Ovary (tissue), 9 donors: Measurements from ENCODE around the gene IGLL1. TPM values are rescaled to one million over a fixed set of nuclear protein-coding genes. Genes with fewer than 3 reads are reported as not detected.
A peak's percentile ranks its signal among the peaks of the same experiment; 100 is the strongest.

ENCODE experiments used
- DNase-seq, 5 donors: peaks; one replicate each; pipeline ENCODE4 v3.0.0-alpha.2; 2019 to 2020
- H3K27ac ChIP-seq, 2 donors: fragments of 200-600 bp; one replicate each; pipeline versions ENCODE4 v1.5.1 to v1.8.0; 2019 to 2022
- H3K27me3 ChIP-seq: fragments of 200-600 bp; one replicate; pipeline ENCODE4 v1.8.0; 2022
- H3K36me3 ChIP-seq: fragments of 200-600 bp; sonication (generic); one replicate; pipeline ENCODE4 v1.5.1; 2019
- H3K4me1 ChIP-seq: one replicate; pipeline ENCODE4 v1.8.1; 2013; ENCODE audit warnings: mild to moderate bottlenecking, moderate library complexity; ENCODE audit not compliant: insufficient read depth
- H3K4me3 ChIP-seq: fragments of 200-600 bp; sonication (generic); one replicate; pipeline ENCODE4 v1.5.1; 2017
- H3K9me3 ChIP-seq, 2 donors: fragments of 200-600 bp in 1 of 2; sonication (generic) in 1 of 2; one replicate each; pipeline versions ENCODE4 v1.5.1 to v1.8.1; 2013 to 2019; ENCODE audit warnings: mild to moderate bottlenecking in 1 of 2, moderate library complexity in 1 of 2
- EP300 ChIP-seq: sonication (generic); formaldehyde crosslinking; IDR thresholded peaks from one replicate; pipeline ENCODE4 v1.6.1; 2017; ENCODE audit warnings: antibody characterized with exemption
- POLR2A ChIP-seq: fragments of 450-650 bp; IDR thresholded peaks from one replicate; pipeline ENCODE4 v1.6.1; 2017; ENCODE audit warnings: antibody characterized with exemption, mild to moderate bottlenecking, moderate library complexity
- whole genome bisulfite sequencing, 3 donors: extraction: QIAGEN DNeasy Blood & Tissue Kit in 1 of 3; methylation state at CpG; one replicate each; pipeline versions ENCODE4 v1.1.5 to v1.1.7; 2013 to 2017; 5-methylcytosine and 5-hydroxymethylcytosine counted together
- intact Hi-C, 4 donors: fragments of 100-400 bp; cut with DNase I; formaldehyde crosslinking; loops; one replicate each; pipeline versions ENCODE4 v1.11.0 to v1.15.1; 2022 to 2023
- polyA plus RNA-seq, 2 donors: library from polyadenylated mRNA; stranded (reverse); fragments of 200-250 nt in 1 of 2; fragments of 350-450 nt in 1 of 2; fragmentation: Illumina TruSeq in 1 of 2; extraction: RNeasy Lipid Tissue Mini Kit (QIAGEN cat#74804) in 1 of 2; gene quantifications; one replicate each; pipeline ENCODE4 v1.2.3, GENCODE V29; 2013 to 2014
- total RNA-seq, 7 donors: library from RNA; depleted of rRNA in 2 of 7; stranded (reverse); fragments of >200 nt in 2 of 7; fragmentation: NEBNext Ultra II Directional in 3 of 7; extraction: Animal tissue kit (Norgen Biotek cat#: 25700) in 3 of 7; gene quantifications; one replicate each; pipeline versions ENCODE4 v1.1.0 to v1.2.4, GENCODE V29; 2016 to 2023
- TF ChIP-seq, protein P1 (sequence below), 3 donors: fragments of 450-650 bp in 2 of 3; fragments of 200-600 bp in 1 of 3; IDR thresholded peaks; one replicate each; pipeline versions ENCODE4 v1.5.1 to v1.8.0; 2016 to 2022; ENCODE audit warnings: antibody characterized with exemption in 3 of 3, mild to moderate bottlenecking in 1 of 3
- donor health status: DM: no; HTN: no; CAD: no; lungs with moderate emphysema.
- donor health status: DM: no; HTN: no; CAD: no.
- donor health status: Bipolar disorder and iron deficiency.
- donor health status: DM: yes; HTN: yes; CAD: no.
- donor health status: DM: no; HTN: no; CAD: no.
- donor health status: DM: yes; HTN: yes; CAD: no.

The IGLL1 gene
- total and polyA plus RNA-seq, 9 donors: 0.34 TPM; not detected in 8

DNA sequence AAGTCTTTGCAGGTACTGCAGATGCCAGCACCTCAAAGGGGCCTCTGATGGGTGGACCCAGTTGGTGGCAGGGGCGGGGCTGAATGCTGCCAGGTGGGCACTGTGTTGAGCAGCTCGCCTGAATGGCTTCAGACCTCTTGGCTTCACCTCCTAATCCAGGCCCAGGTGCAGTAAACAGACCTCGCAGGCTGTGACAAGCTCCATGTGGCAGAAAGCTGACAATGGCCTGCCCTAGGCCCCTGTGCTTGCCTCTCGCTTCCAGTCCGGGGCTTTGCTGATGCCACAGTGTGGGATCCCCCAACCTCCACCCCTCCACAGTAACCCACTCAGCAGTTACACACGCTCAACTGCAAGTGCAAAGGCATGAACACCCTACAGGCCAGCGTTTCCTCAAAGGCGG is 9.4 kb downstream of the IGLL1 start:
- intact Hi-C loops: no loop called here
- Histone ChIP-seq H3K36me3 (no peaks in the 10 kb centered on the region), H3K4me3 (no peak overlapping the region), H3K27ac (no peak overlapping the region), H3K27me3 (no peaks in the 10 kb centered on the region), H3K4me1 (peaks cover 5% of the 10 kb centered on the region), H3K9me3 (no peaks in the 10 kb centered on the region)
- DNase-seq: peak in 2 of 5 donors; percentile 11 to 27
- no peak for TF ChIP-seq POLR2A
- no peak for TF ChIP-seq EP300
- TF ChIP-seq, protein P1, sequence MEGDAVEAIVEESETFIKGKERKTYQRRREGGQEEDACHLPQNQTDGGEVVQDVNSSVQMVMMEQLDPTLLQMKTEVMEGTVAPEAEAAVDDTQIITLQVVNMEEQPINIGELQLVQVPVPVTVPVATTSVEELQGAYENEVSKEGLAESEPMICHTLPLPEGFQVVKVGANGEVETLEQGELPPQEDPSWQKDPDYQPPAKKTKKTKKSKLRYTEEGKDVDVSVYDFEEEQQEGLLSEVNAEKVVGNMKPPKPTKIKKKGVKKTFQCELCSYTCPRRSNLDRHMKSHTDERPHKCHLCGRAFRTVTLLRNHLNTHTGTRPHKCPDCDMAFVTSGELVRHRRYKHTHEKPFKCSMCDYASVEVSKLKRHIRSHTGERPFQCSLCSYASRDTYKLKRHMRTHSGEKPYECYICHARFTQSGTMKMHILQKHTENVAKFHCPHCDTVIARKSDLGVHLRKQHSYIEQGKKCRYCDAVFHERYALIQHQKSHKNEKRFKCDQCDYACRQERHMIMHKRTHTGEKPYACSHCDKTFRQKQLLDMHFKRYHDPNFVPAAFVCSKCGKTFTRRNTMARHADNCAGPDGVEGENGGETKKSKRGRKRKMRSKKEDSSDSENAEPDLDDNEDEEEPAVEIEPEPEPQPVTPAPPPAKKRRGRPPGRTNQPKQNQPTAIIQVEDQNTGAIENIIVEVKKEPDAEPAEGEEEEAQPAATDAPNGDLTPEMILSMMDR (IDR thresholded peaks at IDR 0.05): no peak
- 86 to 92% (median 90%) methylated on average over 8 of the region's 8 CpGs for WGBS, 3 donors

DNA sequence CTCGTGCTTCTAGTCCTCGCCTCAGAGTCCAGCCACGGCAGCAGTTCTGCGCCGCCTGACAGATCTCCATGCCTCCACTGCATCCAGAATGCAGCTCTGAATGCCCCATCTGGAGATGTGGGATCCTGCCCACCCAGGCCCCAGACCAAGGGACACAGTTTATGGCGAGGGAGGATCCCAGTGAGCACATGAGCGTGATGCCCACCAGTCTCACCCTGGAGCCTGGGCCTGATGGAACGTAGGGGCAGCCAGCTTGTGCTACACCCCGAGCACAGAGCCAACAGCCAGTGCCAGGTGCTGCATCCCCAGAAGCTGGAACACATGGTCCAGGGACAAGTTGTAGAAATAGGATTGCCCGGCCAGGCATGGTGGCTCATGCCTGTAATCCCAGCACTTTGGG is 10.4 kb downstream of the IGLL1 start:
- 93 to 96% (median 95%) methylated on average over 10 of the region's 10 CpGs for whole genome bisulfite sequencing, 3 donors
- no peak for TF ChIP-seq EP300
- TF ChIP-seq POLR2A: no peak
- TF ChIP-seq, protein P1 (IDR thresholded peaks at IDR 0.05): no peak
- Histone ChIP-seq H3K27ac (no peak overlapping the region), H3K9me3 (no peaks in the 10 kb centered on the region), H3K36me3 (no peaks in the 10 kb centered on the region), H3K4me1 (peaks cover 10% of the 10 kb centered on the region), H3K4me3 (no peak overlapping the region), H3K27me3 (no peaks in the 10 kb centered on the region)
- intact Hi-C loops: no loop called here
- peak in 2 of 5 donors; percentile 10 to 24 for DNase-seq

DNA sequence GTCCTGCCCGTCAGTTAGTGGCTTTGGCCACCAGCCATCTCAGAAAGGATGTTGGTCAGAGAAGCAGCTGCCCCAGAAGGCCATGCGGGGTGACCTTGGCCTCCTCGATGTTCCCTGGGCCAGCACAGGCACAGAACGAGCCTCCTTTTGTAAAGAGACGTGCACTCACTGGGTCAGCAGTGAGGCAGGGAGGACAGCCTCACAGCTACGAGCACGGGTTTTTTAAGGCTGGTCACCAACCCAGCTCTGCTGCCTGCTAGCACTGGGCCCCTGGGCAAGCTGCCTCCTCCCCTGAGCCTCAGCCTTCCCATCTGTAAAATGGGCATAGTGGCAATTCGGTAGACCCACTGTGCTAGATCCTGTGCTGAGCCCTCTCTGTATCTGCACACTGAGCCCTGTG is 10.8 kb downstream of the IGLL1 start:
- DNase-seq: peak in 2 of 5 donors; percentile 19 to 28
- Histone ChIP-seq H3K36me3 (no peaks in the 10 kb centered on the region), H3K9me3 (no peaks in the 10 kb centered on the region), H3K4me3 (no peak overlapping the region), H3K27me3 (no peaks in the 10 kb centered on the region), H3K4me1 (peaks cover 10% of the 10 kb centered on the region), H3K27ac (no peak overlapping the region)
- intact Hi-C loops: no loop called here
- no peak for TF ChIP-seq POLR2A
- no peak for TF ChIP-seq EP300
- TF ChIP-seq, protein P1 (IDR thresholded peaks at IDR 0.05): no peak
- 68 to 71% (median 68%) methylated on average over 8 of the region's 8 CpGs for WGBS, 3 donors

DNA sequence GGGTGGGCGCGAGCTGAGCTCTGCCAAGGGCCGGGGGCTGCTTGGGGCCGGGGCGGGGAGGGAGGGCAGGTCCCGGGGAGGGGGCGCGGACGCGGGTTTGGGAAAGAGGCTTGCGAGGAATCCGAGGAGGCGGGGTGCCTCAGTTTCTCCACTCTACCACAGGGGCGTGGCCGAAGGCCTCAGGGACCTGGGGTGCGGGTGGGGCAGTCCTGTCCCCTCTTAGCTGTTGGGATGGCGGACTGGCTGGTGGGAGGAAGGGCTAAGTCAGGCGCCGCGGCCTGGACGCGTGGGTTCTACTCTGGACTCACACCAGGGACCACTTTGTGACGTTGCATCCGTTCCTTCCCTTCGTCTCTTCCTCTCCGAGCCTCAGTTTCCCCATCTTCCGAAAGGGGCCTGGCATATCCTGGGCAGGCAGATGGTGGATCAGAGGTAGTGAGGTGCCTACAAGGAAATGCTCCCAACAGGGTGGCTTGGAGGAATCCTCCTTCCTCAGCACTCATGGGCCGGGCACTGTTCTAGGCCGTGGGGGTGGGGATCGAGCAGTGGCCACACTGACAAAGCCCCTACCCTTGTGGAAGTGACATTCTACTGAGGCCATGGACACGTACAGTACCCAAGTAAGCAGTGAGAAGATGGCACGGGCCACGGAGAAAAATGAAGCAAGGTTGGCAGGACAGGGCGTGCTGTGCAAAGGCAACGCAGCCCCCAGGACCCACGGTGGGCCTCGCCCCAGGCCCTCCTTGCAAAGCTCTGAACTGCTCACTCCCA is 13.2 kb downstream of the IGLL1 start:
- no peaks in the 10 kb centered on the region for H3K9me3 ChIP-seq
- TF ChIP-seq, protein P1 (IDR thresholded peaks at IDR 0.05): no peak
- no peak for TF ChIP-seq POLR2A
- no peak for TF ChIP-seq EP300
- no peak overlapping the region for H3K27ac ChIP-seq
- H3K4me1 ChIP-seq: peaks cover 10% of the 10 kb centered on the region
- intact Hi-C loops: no loop called here
- H3K36me3 ChIP-seq: no peaks in the 10 kb centered on the region
- peak overlapping the region; percentile 29 for H3K4me3 ChIP-seq
- no peaks in the 10 kb centered on the region for H3K27me3 ChIP-seq
- 52 to 63% (median 58%) methylated on average over 37 of the region's 37 CpGs for WGBS, 3 donors
- DNase-seq: peak in 1 of 5 donors; percentile 42
